GM19397 (cell line): ENCODE data around the gene LENG9.
A peak's percentile ranks its signal among the peaks of the same experiment; 100 is the strongest.
"Not testable (repeated sequence)": the region's sequence is repeated elsewhere in the genome, so short reads cannot be mapped to it uniquely, and the experiment has no call there.

Experiments used
- ATAC-seq: cut with Tn5 transposase; IDR thresholded peaks from one replicate; pipeline ENCODE4 v1.9.1; 2021; ENCODE audit warnings: mild to moderate bottlenecking, moderate library complexity; ENCODE audit not compliant: unreplicated experiment

The LENG9 gene

GRCh38 chr19:54460230-54461005 is 3.2 kb downstream of the LENG9 start:
- no peak for ATAC-seq

DNA sequence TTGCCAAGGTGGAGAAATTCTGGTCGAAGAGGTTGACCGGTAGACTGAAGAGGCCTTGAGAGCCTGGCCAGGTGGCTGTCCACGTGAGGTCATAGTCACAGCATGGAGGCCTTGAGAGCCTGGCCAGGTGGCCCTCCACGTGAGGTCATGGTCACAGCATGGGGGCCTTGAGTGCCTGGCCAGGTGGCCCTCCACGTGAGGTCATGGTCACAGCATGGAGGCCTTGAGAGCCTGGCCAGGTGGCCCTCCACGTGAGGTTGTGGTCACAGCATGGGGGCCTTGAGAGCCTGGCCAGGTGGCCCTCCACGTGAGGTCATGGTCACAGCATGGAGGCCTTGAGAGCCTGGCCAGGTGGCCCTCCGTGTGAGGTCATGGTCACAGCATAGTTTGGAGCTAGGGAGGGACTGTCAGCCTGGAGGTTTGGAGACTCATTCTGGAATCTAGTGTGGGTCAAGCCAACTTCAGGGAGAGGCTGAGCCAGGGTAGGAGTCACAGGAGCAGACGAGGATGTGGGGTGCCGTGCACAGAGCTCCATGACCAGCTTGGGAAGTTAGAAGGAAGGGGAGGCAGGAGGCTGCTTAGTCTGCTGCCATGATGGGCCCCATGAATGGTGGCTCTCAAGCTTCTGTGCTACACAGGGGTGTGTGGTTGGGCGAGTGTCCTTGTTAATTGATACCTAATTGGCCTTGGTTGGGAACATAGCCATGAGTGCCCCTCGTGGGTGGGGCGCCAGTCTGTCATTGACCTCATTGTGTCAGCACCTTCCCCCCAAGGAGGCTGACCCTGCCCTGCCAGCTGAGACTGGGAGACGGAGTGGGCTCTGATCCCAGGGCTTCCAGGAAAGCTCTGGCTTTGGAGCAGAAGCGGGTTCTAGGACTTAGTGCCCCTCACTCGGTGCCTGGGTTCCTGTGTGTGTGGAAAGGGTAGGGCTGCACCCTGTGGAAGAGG is 4.0 kb downstream of the LENG9 start:
- ATAC-seq: no peak

DNA sequence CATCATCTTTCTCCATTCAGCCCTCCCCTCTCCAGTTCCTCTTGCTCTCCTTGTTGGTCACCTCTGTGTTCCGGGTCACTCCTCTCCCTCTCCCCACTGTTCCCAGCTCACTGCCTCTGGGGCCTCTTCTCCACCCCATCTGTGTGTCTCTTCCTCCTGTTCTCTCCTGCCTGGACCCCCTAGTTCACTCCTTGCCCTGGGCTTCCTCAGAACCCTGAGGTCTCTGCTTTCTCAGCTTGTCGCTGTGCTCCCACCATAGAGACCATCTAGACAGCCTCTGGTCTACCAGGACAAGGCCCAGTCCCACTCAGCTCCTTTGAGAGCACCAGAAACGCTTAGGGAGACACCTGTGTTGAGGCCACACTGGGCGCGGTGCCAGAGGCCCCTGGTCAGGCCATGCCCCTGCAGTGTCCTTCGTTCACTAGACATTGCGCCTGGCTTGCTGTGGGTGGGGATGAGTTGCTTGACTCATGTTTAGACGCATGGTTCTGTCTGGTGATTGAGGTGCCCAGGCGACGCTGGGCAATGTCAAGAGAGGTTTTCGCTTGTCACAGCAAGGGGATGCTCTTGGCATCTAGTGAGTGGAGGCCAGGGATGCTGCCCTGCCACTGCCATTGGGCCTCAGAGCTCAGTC is 4.8 kb downstream of the LENG9 start:
- ATAC-seq: no peak

DNA sequence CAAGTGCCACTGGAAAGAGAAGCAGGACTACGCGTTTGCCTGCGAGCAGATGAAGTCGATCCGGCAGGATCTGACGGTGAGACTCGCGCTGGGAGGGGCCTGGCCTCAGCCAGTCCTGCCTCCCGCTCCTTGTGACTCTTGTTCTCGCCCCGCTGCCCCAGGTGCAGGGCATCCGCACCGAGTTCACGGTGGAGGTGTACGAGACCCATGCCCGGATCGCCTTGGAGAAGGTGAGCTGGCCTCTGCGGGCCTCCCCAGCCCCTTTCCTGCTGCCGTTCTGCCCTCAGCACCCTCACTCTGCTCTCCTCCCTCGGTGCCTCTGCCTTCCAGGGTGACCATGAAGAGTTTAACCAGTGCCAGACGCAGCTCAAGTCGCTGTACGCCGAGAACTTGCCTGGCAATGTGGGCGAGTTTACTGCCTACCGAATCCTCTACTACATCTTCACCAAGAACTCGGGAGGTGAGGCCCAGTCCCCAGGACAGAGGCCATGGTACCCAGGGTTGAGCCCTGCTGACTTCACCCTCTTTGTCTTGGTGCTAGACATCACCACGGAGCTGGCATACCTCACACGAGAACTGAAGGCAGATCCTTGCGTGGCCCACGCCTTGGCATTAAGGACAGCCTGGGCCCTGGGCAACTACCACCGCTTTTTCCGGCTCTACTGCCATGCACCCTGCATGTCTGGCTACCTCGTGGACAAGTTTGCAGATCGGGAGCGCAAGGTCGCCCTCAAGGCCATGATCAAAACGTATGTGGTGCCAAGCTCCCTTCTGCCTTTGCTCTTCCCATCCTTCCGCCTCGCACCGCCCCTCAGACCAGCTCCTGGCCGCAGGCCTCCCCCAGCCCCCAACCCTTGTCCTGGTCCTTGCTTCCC is 5.6 kb downstream of the LENG9 start:
- ATAC-seq: no peak

GRCh38 chr19:54456423-54457373 is 6.9 kb downstream of the LENG9 start:
- no peak for ATAC-seq

DNA sequence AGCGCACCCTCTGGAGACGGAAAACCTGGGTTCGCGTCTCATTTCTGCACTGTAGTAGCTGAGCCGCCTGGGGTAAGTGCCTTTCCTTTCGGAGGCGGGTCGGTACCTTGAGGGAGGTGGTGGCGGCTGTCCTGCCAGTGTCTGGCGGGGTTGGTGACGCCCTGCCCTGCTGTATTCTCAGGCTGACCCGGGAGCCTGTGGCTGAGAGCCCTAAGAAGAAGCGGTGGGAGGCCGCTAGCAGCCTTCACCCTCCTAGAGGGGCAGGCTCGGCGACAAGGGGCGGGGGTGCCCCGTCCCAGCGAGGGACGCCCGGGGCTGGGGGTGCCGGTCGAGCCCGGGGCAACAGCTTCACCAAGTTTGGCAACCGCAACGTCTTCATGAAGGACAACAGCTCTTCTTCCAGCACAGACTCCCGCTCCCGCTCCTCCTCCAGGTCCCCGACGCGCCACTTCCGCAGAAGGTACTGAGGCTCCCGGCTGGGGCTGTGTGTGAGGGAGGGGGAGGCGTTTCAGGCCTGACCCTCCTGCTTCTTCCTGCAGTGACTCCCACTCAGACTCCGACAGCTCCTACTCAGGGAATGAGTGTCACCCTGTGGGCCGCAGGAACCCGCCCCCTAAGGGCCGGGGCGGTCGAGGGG is 7.7 kb downstream of the LENG9 start:
- ATAC-seq: no peak

GRCh38 chr19:54454781-54455675 is 8.6 kb downstream of the LENG9 start:
- no peak for ATAC-seq

- no peak for ATAC-seq
Observed at GRCh38 chr19:54453921-54454780, 9.4 kb downstream of the LENG9 start.

GRCh38 chr19:54452626-54453025 is 11.0 kb downstream of the LENG9 start:
- ATAC-seq: no peak

- no peak for ATAC-seq
Observed at GRCh38 chr19:54451997-54452396, 11.6 kb downstream of the LENG9 start.

DNA sequence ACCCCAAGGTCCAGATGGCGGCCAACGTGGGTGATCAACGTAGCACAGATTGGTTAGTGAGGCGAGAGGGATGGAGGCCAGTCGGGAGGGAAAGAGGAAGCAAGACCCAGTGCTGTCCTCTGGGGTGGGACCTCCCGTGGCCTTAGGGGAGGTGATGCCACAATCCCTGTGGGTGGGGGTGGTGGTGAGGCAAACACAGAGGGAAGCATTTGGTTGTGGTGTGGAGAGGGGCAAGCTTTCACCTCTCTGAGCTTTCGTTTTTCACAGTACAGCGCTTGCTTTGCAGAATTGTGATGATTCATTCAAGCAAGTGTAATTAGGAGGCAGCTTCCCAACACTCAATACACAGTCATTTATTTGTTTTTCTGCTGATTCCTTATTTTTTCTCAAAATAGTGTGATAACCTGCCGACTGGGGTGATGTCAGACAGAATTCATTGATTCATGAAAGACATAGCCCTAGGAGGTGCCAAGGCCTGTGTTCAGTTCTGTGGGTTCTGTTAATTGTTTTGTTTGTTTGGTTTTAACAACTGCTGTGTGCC is 12.2 kb downstream of the LENG9 start:
- ATAC-seq: no peak

DNA sequence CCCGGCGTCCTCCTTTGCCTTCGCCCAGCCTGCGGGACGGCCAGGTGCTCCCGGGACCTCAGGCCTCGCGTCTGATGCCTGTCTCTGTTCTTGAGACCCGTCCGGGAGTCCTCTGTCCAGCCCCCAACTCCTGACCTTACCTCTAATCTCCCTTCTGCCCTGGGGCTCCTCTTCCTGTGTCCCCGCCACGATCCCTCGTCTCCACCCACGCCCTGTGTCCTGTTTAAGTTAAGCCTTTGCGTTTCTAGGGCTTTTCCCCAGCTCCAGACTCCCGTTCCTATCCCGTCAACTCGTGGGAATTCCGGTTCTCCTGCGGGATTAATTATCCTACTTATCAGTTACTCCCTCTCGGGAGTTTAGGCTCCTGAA is 13.9 kb downstream of the LENG9 start:
- no peak for ATAC-seq

DNA sequence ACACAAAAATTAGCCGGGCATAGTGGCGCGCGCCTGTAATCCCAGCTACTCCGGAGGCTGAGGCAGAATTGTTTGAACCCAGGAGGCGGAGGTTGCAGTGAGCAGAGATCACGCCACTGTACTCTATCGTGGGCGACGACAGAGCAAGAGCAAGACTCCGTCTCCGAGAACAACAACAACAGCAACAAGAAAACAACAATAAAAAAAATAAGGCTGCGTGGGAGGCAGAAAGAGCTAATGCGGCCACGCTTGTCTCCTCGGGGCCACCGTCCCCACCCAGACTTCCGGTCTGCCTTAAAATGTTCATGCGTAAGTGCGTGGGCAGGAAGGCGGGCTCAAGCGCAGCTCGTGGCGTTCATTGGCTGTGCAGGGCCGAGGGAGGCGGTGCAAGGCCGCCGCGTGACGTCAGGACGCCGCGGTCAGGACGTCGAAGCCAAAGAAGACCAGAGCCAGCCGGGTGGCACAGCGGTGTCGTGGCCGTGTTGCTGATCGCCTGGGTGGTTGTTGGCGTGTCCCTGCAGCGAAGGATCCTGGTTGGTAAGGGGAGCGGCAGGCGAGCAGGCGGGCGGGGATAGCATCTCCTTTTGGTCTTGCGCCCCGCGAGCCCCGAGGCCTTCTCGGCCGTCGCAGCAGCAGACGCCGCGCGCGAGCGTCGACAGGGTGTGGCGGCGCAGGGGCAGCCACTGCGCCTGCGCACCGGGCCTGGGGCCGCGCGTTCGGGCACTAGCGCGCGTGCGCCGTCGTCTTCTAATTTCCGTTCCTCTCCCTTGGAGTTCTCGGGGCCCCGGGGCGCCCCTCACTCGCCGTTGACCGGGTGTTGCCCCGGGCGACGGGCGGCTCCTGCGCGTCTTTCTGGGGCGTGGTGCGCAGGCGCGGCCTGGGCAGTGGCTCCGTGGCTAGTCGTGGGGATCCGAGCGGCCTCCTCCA is 14.5 kb downstream of the LENG9 start, which contains the start of gene LENG8:
Gene LENG8, plus strand, starts transcription at position 426 of the 927 bp plus-strand sequence. CDS start 2,146 bp downstream, outside the sequence.
- peak; percentile 89 for ATAC-seq

- ATAC-seq: peak; percentile 1
Observed at GRCh38 chr19:54448040-54448773, 15.4 kb downstream of the LENG9 start.

DNA sequence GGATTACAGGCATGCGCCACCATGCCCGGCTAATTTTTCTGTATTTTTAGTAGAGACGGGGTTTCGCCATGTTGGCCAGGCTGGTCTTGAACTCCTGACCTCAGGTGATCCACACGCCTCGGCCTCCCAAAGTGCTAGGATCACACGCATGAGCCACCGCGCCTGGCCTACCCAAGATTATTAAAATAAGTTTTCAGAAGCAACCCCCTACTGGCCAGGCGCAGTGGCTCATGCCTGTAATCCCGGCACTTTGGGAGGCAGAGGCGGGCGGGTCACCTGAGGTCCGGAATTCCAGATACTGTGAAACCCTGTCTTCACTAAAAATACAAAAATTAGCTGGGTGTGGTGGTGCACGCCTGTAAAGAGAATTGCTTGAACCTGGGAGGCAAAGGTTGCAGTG is 17.2 kb downstream of the LENG9 start:
- ATAC-seq: not testable (repeated sequence)
